MM.1S (cell line): ENCODE data around the gene MYL12A.
A peak's percentile ranks its signal among the peaks of the same experiment; 100 is the strongest.

Experiments
- DNase-seq: peaks from one replicate; pipeline ENCODE4 v3.0.0-alpha.2; 2015
- H2AFZ ChIP-seq: fragments of 300-600 bp; sonication (generic); 2 replicates; pipeline ENCODE4 v1.6.0; 2016; ENCODE audit warnings: antibody characterized with exemption, low read length
- H3F3A ChIP-seq: fragments of 300-600 bp; sonication (generic); 2 replicates; pipeline ENCODE4 v1.6.1; 2016; ENCODE audit warnings: mild to moderate bottlenecking, antibody characterized with exemption, low read length, moderate library complexity, mixed read lengths; ENCODE audit not compliant: insufficient read depth
- H3K27ac ChIP-seq: fragments of 300-600 bp; sonication (generic); 2 replicates; pipeline ENCODE4 v1.5.1; 2016; ENCODE audit warnings: mild to moderate bottlenecking, low read length
- H3K27me3 ChIP-seq: fragments of 300-600 bp; sonication (generic); replicated peaks from 2 replicates; pipeline ENCODE4 v1.6.0; 2016; ENCODE audit warnings: low read length; ENCODE audit not compliant: insufficient read depth
- H3K36me3 ChIP-seq: fragments of 300-600 bp; sonication (generic); replicated peaks from 2 replicates; pipeline ENCODE4 v1.6.1; 2016; ENCODE audit warnings: mild to moderate bottlenecking, low read length, mixed read lengths; ENCODE audit not compliant: insufficient read depth
- H3K4me1 ChIP-seq: fragments of 300-600 bp; sonication (generic); 2 replicates; pipeline ENCODE4 v1.6.1; 2016; ENCODE audit warnings: low read length, mixed read lengths
- H3K4me2 ChIP-seq: fragments of 300-600 bp; sonication (generic); 2 replicates; pipeline ENCODE4 v1.6.0; 2016; ENCODE audit warnings: low read depth, low read length
- H3K4me3 ChIP-seq: fragments of 300-600 bp; sonication (generic); 2 replicates; pipeline ENCODE4 v1.5.1; 2016; ENCODE audit warnings: low read length, mixed read lengths
- H3K79me2 ChIP-seq: fragments of 300-600 bp; sonication (generic); 2 replicates; pipeline ENCODE4 v1.6.1; 2016; ENCODE audit warnings: mixed run types, low read length, mixed read lengths
- H3K9ac ChIP-seq: fragments of 300-600 bp; sonication (generic); 2 replicates; pipeline ENCODE4 v1.6.1; 2016; ENCODE audit warnings: low read length, mixed read lengths
- H3K9me2 ChIP-seq: fragments of 300-600 bp; sonication (generic); replicated peaks from 2 replicates; pipeline ENCODE4 v1.6.1; 2016; ENCODE audit warnings: mild to moderate bottlenecking, low read length, mixed read lengths; ENCODE audit not compliant: insufficient read depth
- H3K9me3 ChIP-seq: fragments of 300-600 bp; sonication (generic); replicated peaks from 2 replicates; pipeline ENCODE4 v1.6.1; 2016; ENCODE audit warnings: mild to moderate bottlenecking, low read length, mixed read lengths; ENCODE audit not compliant: insufficient read depth
- H4K20me1 ChIP-seq: fragments of 300-600 bp; sonication (generic); 2 replicates; pipeline ENCODE4 v1.6.1; 2016; ENCODE audit warnings: mild to moderate bottlenecking, low read length, moderate library complexity, mixed read lengths; ENCODE audit not compliant: insufficient read depth
- EZH2 ChIP-seq: fragments of 300-600 bp; sonication (generic); optimal IDR thresholded peaks from 2 replicates; pipeline ENCODE3; 2017; ENCODE audit warnings: low read depth, mild to moderate bottlenecking, antibody characterized with exemption, low read length, mixed read lengths
- EZH2phosphoT487 ChIP-seq: fragments of 300-600 bp; sonication (generic); IDR thresholded peaks from 2 replicates; pipeline ENCODE4 v1.6.1; 2018; ENCODE audit warnings: antibody characterized with exemption, low read length
- TF ChIP-seq, protein P1 (sequence below): fragments of 300-600 bp; sonication (generic); IDR thresholded peaks from 2 replicates; pipeline ENCODE4 v1.5.1; 2016; ENCODE audit warnings: antibody characterized with exemption, low read length, mixed read lengths

MYL12A gene

DNA sequence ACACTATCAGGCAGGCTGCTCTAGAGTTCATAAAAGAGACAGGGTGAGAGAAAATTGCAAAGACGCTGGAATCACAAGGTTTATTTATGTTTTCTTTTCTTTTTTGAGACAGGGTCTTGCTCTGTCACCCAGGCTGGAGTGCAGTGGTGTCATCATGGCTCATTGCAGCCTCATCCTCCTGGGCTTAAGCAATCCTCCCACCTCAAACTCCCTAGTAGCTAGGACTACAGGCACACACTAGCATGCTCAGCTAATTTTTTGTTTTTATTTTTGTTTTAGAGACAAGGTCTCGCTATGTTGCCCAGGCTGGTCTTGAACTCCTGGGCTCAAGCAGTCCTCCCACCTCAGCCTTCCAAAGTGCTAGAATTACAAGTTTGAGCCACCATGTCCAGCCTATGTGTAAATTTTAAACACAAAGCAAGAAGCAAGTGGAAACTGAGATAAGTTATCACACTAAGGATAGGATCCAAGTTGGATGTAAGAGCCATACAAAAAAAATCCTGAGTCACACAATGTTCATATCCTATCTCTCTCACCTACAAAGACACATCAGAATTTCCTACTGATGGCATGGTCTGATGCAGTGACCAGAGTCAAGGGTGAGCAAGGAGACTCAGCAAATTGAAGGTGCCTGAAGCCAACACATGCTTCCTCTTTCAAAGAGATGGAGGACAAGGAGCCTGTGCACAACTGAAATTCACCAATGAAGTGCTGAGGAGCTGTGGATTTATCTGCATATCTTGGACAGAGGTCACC lies 45.8 kb downstream of the MYL12A start:
- Histone ChIP-seq H3K9ac (no peak overlapping the region), H3K4me1 (peaks cover 4% of the 10 kb centered on the region; the same call in 1 of the 2 replicates), H3K9me3 (no peaks in the 10 kb centered on the region), H3F3A (no peaks in the 10 kb centered on the region), H3K9me2 (no peaks in the 10 kb centered on the region), H3K36me3 (no peaks in the 10 kb centered on the region), H3K4me3 (no peak overlapping the region), H3K27ac (no peak overlapping the region), H3K27me3 (no peaks in the 10 kb centered on the region), H2AFZ (no peak overlapping the region), H3K4me2 (no peak overlapping the region), H3K79me2 (no peaks in the 10 kb centered on the region), H4K20me1 (no peaks in the 10 kb centered on the region)
- DNase-seq, result no peak
- TF ChIP-seq, protein P1, sequence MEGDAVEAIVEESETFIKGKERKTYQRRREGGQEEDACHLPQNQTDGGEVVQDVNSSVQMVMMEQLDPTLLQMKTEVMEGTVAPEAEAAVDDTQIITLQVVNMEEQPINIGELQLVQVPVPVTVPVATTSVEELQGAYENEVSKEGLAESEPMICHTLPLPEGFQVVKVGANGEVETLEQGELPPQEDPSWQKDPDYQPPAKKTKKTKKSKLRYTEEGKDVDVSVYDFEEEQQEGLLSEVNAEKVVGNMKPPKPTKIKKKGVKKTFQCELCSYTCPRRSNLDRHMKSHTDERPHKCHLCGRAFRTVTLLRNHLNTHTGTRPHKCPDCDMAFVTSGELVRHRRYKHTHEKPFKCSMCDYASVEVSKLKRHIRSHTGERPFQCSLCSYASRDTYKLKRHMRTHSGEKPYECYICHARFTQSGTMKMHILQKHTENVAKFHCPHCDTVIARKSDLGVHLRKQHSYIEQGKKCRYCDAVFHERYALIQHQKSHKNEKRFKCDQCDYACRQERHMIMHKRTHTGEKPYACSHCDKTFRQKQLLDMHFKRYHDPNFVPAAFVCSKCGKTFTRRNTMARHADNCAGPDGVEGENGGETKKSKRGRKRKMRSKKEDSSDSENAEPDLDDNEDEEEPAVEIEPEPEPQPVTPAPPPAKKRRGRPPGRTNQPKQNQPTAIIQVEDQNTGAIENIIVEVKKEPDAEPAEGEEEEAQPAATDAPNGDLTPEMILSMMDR, result no peak
- TF ChIP-seq EZH2 (no peak), EZH2phosphoT487 (no peak)

DNA sequence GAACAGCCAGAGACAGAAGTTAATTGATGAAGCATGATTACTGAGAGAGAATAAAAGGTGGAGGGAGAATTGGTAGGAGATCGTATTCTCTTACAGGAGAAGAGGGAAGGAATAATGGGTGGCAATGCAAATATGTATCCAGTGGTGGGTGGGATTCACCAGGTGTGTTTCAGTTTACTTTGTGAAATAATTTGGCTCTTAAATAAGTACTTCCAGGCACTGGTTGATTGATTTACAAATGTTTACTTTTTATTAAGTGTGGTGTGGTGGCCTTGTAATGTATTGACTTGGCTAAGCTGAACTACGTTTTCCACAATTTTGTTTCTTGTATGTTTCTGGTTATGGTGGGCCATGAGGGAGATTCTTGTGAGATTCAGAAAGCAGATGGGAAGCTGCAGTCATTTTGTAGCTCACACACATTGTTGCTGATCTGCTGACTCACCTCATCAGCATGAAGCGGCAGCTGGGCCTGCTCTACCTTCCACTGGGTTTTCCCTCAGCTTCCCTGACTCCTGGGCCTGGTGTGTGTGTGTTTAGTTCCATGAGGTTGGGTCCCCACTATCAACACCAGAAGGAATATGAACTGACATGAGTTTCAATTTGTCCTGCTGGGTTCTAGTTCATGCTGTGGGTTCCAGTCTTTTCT lies 47.0 kb downstream of the MYL12A start:
- no peak overlapping the region for H3K4me3 ChIP-seq
- no peaks in the 10 kb centered on the region for H3K27me3 ChIP-seq
- H3K27ac ChIP-seq, result no peak overlapping the region
- no peak overlapping the region for H2AFZ ChIP-seq
- H4K20me1 ChIP-seq, result no peaks in the 10 kb centered on the region
- H3F3A ChIP-seq, result no peaks in the 10 kb centered on the region
- no peaks in the 10 kb centered on the region for H3K9me2 ChIP-seq
- no peak overlapping the region for H3K9ac ChIP-seq
- peaks cover 4% of the 10 kb centered on the region; the same call in 1 of the 2 replicates for H3K4me1 ChIP-seq
- no peaks in the 10 kb centered on the region for H3K79me2 ChIP-seq
- H3K36me3 ChIP-seq, result no peaks in the 10 kb centered on the region
- no peak for DNase-seq
- TF ChIP-seq, protein P1, result no peak
- no peak for TF ChIP-seq EZH2phosphoT487
- no peak for TF ChIP-seq EZH2
- no peak overlapping the region for H3K4me2 ChIP-seq
- no peaks in the 10 kb centered on the region for H3K9me3 ChIP-seq

DNA sequence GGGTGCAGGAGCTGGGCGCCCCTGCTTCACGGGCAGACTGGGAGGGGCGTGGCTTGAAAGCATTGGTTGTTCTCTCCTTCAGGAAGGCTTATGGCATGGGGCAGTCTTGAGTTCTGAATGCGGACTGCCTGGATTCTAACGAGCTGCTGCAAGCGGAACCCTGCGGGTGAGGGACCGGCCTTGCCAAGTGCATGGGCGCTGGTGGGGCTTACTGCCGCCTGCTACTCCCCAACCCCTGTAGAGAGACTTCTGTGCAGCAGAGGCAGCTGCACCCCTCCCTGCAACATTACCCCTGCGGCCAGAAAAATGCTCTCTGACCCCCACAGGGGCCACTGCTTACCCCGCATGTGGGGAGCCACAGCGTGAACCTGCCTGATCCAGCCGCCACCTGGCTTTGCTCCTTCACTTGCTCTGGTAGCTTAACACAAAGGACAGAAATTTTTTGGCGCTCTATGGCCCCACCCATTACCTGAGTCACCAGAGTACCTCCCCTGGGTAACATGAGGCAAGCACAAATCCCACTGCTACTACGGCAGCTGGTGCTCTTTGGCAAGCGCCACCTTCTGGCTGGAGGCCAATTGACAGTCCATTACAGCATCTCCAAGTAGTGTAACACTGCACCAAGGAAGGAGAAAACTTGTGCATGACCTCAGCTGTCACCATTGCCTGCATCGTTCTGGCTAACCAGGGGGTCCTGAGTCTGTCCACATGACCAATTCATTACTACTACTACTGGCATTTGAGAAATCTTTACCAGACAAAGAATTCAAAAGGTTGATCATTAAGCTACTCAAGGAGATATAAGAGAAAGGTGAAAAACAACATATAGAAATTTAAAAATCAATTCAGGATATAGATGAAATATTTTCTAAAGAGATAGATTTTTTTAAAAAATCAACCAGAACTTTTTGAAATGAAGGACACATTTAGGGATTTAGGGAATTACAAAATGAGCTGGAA lies 49.7 kb downstream of the MYL12A start:
- TF ChIP-seq, protein P1, result peak; percentile 95
- TF ChIP-seq EZH2phosphoT487, result no peak
- Histone ChIP-seq H3K36me3 (no peaks in the 10 kb centered on the region), H3K9me3 (no peaks in the 10 kb centered on the region), H3K4me2 (peak overlapping the region; percentile 66), H3F3A (no peaks in the 10 kb centered on the region), H2AFZ (peak overlapping the region; percentile 87), H3K9ac (peak overlapping the region; percentile 76), H3K4me3 (peak overlapping the region; percentile 82), H4K20me1 (no peaks in the 10 kb centered on the region), H3K79me2 (no peaks in the 10 kb centered on the region), H3K9me2 (no peaks in the 10 kb centered on the region), H3K27me3 (no peaks in the 10 kb centered on the region), H3K4me1 (peaks cover 4% of the 10 kb centered on the region; the same call in 1 of the 2 replicates), H3K27ac (peak overlapping the region; percentile 44; the same call in 1 of the 2 replicates)
- peak; percentile 94 for DNase-seq
